Glomerular visceral epithelial cell (primary cell): ENCODE data around the gene PCYT2.

Experiments
- DNase-seq: peaks from one replicate; pipeline ENCODE4 v3.0.0-alpha.2; 2016; ENCODE audit errors: extremely low spot score

Gene PCYT2

DNA sequence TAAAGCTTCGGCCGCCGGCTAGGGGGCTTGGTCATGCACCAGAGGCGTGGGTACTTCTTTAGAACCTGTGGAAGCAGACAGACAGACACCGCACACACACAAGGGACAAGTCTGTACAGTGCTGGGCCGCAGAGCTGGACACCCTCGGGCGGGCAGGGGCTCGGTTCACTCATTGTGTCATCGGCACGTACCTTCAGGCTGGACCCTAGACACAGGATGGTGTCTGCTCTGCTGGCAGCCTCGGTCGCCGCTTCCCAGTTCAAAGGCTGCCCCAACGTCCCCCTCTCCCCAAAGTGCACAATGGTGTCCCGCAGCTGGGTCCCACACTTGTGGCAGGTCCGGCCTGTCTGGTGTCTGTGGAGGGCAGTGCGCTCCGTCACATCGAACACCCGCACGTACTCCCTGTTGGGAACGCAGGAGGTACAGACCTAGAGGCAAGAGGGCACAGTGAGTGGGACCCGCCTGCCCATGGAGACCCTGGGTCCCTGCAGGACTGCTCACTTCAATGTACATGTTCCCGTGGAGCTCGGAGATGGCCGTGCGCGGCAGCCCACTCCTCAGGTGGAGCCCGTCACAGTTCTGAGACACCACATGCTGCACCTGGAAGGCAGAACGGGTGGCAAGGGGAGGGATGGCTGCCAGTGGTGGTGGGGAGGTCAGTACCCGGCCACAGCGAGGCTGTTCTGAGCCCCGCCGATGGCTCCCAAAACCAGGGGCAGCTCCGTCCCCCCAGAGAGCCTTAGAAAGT lies 3.1 kb upstream of the PCYT2 start:
- DNase-seq = no peak

DNA sequence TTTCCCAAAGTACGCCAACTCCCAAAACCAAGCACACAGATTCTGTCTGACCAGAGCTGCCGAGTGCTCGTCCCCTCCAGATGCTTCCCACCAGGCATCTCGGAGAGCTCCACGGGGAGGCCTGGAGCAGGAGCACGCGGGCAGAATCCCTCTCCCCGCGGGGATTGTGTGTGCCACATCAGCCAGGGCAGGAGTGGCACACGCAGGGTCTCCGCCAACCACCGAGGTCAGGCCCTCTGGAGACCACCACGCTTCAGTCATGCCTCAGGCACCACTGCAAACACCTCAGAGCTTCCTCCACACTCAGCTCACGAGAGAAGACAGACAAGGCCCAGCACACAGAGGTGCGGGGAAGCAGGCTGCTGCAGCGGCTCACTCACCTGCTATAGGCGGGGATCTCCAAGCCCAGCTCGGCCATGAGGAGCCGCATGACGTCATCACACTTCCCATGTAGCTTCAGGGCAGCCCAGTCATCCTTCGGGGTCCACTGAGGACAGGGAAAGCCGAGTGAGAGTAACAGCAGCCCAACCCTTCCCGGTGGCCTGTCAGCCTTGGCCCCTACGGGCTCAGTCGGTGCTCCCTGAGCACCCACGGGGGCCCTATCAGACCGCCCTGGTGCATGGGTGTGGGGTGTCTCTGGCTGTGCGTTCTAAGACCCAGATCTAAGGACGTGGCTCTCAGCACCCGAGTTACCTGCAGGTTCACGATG lies 2.3 kb upstream of the PCYT2 start:
- DNase-seq = no peak

DNA sequence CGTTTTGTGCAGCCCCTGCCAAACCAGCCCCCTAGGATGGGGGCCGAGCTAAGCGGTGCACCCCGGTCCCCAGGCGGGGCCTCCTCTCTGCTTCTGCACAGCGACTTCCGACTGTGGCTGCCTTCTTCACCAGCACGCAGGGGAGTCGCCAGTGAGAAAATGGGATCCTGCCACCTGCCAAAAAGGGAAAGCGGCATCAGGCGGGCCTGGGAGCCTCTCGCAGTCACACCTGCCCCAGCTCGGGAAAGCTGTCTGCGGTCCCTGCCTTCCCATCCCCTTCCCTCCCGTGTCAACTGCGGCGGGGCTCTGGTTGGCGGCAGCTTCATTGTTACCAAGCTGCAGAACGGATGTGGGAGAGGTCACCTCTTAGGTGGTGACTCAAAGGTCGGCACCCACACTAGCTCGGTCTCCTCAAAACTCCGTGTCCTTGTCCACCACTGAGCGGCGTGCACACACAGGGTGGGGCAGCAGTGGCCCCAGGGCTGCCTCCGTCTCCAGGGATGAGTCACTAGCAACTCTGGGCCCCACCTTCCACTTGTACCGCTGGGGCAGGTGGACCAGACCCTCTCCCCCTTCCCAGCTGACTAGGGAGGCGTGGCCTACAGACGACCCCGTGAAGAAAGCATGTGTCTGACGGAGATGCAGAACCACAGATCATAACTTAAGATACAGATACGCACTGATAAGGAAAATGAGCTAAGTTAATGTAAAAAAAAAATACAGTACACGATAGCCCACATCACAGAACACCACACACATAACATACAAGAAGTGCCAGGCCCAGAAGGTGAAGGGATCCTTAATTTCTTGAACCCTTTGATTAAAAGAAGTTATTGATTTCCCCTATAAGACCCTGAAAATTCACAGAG lies 1.5 kb upstream of the PCYT2 start:
- no peak for DNase-seq

DNA sequence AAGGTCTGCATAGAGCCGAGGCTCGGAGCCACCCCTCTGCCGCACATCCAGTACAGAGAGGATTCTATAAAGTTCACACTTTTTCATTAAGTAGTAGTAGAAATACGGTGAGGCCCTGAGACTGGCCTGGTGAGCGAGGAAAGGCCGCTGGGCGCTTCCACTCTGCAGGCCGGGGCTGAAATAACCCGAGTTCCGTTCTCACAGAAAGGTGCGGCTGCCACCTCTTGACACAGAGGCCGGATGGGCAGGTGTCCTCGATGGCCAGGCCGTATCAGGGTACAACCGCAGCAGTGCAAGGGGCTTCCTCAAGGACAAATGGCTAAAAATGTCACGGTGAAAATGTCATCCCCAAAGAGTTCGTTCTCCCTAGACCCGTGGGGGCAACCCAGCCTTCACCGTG lies 770 bp upstream of the PCYT2 start:
- no peak for DNase-seq

DNA sequence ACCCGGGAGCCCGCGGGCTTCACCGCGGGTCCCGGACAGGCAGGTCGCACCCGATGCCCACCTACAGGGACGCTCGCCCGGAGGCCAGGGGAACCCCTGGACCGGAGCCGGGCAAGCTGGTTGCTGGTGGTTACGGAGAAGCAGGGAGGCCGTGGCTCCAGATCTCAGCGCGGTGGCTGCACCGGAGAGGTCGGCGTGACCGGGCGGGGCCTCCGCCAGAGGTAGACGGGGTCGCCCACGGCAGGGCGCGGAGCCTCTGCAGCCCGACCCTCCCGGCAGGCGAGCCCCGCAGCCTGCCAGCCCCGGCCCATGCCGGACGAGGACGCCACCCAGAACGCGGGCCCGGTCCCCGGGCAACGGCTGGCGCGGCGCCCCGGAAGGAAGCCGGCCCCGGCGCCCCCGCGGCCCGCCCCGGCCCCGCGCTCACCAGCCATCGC lies 341 bp downstream of the PCYT2 start:
- no peak for DNase-seq

DNA sequence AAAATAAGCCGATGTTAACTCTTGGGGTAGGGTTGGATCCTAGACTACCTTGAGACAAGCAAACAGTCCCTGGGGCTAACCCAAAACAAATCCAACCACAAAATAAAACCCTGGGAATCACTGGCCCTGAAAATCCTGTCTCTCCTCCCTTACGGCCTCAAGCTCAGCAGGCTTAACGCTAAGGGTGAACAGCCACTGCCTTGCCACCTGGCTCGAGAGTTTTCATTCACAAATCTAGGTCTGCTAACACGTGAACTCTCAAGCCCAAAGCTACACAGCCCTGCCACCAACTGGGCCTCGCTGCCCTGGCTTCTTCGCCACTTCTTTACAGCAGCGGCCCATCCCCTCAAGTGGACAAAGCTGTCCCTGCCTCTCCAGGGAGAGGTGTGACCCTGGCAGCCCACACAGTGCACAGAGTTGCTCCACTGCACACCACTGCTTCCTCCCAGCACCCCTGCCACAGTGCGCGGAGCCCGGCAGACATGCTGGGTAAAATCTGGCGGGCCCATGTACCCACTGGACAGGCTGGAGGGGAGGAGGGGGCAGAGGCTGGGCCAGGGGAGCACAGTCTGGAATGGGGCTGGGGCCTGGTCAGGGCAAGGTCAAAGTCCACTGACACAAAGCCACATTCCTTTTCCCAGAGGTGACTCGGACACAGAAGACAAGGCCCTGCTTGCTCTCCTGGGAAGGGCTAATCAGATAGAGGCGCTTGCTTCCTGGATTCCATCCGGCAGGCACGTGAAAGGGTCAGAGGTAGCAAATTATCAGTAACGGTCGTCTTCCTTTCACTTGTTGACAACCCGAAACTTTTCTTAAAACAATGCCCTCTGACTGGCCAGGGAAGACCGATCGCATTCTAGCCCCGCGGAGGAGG lies 996 bp downstream of the PCYT2 start:
- DNase-seq = peak; percentile 30

DNA sequence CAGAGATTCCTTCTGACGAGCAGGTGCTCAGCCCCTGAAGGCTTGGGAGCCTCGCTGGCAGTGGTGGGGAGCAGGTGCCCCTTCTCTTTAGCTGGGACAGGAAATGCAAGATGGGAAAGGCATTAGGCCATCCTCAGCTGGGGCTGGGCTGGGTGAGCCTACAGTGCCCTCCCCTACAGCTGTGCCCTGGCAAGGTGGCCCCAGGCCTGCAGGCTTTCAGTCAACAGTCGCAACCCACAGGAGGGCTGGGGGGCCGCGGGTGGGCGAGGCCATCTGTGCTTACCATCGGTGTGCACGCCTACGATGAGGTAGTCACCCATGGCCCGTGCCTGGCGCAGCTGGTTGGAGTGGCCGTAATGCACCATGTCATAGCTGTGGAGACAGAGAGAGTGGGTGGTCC lies 2.0 kb downstream of the PCYT2 start:
- DNase-seq = no peak

DNA sequence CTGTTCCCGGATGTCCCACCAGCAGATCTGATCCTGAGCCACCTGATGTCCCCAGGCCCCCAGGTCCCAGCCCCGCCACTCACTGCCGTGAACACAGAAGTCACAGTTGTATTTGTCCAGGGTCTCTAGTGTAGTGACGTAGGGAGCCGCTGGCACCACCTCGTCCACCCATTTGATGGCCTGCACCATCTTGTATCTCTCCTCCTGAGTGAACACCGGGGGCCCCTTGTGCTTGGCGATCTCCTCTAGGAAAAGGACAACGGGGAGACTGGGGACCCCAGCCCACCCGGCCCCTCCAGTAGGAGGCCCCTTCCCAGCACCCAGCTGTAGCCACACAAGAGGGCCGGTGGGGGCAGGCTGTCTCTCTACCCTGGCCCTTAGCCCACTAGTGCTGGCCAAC lies 2.4 kb downstream of the PCYT2 start:
- DNase-seq = no peak

DNA sequence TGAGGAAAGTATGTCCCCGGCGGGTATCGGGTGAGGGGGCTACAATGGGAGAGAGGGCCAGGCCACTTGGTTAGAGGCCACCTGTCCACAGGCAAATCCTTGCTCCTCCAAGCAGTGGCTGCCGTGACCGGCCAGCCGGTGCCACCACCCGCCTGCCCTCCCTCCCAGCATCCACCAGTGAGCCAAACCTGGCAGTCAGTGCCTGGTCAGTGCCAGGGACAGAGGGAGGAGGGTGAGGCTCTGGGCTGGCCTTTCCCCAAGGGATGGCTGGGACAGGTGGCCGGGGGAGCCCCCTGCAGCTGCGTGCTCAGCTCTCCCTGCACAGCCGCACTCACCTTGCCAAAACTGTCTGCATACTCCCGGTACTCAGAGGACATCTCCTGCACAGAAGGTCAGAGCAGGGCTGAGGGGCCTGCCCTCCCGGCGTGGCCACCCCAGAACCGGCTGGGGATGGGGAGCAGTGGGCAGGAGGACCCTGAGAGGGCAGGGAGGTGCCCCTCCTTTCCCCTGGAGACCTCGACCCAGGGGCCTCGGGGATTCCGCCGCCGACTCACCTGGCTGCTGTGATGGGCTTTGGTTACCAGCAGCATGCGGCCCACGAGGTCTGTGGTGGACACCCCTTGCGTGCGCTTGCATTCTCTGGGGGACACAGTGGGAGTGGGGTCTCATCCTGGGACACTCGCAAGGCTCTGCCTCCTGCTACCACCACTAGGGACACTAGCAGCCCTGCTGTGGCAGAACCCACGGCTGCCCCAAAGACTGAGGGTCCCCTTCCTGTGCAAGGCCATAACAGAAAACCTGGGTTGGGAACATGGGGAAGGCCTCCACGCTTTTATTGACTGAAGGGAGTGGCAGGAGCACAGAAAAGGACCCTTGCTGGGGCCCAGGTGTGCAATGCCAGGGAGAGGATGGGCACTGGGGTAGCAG lies 3.7 kb downstream of the PCYT2 start:
- no peak for DNase-seq

DNA sequence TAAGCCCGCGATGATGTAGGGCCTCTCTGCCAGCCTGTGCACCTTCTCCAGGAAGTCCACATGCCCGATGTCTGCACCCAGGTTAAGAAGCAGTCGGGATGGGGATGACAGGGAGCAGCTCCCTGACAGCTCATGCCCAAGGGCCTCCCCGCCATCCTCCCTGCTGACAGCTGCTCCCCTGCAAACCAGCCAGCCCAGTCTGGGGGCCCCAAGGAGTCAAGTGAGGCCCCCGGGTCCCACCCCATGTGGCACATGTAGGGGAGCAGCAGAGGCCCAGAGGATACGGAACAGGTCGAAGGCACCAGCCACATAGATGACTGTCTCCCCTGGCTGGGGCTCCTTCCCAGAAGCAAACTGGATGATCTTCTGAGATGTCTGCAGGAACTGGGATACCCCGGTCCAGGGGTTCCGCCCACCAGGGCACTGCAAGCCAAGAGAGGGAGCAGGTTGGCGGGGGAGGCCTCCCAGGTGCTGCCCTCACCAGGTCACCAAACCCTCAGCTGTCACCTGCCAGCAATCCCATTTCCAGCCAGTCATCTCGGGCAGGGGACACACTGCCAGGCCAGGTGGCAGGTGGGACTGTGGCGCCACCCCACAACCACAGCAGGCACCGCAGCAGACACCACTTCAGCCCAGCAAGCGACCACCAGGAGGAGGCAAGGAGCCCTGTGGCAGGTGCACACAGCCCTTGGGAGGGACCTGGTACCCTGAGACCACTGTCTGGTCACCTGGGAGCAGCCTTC lies 4.6 kb downstream of the PCYT2 start:
- no peak for DNase-seq

DNA sequence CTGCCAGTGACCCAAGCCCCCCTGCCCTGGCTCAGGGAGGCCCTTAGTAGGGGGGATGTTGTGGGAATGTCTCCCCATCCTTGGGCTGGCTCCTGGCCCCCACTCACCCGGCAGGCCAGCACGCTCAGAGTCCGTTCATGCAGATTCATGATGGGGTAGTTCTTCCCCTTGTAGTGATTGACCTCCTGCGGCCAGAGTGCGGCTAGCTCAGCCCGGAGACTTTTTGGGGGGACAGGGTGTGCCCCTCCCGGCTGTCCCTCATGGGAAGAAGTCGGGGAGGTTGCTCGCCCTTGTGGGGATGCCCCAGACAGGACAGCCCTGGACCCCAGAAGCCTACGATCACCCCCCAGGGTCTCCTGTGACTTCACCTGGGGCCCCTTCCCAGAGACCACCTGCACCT lies 5.2 kb downstream of the PCYT2 start:
- DNase-seq = no peak

DNA sequence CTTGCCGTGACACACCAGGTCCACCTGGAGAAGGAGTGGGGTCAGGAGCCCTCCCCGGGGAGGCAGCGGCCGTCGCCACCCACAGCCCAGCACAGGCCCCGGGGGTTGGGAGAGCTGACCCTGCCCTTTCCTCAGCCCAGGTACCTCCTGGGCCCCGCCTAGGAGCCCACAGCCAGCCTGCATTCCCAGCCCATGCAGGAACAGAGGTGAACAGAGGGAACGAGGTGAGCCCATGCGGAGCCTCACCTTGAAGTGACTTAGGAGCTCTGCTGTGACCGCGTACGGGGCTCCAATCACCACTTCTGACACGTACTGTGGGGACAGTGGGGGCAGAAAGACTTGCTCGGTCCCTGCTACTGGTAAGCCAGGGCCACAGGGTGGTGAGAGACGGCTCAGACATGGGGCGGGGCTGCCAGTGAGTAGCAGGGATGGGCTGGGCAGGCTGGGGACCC lies 5.7 kb downstream of the PCYT2 start:
- DNase-seq = no peak

DNA sequence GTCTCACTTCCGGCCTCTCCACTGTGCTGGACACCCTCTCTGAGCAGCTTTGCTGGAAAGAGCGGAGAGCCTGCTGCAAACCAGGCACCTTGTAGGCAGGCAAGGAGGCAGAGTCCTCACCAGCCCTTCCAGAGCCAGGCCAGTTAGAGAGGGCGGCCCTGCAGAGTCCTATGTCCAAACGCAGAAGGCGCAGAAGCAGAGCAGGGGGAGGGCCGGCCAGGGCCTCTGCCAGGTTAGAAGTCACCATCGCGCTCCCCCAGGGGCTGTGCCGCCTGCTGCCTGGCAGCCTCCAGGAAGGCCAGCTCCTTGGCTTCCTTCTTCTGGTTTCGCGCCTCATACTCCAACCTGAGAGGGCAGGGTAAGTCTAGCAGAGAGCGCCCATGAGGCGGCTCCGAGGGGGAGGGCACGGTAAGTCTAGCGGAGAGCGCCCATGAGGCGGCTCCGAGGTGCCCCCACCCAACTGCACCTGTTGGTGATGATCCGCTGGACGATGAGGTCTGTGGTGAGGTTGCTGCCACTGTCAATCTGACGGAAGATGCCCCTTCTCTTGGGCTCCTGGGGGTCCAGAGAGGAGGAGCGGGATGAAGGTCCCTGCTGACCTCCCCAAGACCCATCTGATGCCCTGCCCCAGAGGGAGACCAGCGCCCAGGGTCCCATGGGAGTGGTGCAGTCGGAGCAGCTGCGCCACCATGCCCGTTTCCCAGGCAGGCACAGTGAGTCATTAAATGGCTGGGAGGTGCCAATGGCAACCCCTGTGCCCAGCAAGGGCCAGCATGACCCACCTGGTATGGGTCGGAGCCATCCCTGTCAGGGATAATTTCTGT lies 6.4 kb downstream of the PCYT2 start:
- no peak for DNase-seq

DNA sequence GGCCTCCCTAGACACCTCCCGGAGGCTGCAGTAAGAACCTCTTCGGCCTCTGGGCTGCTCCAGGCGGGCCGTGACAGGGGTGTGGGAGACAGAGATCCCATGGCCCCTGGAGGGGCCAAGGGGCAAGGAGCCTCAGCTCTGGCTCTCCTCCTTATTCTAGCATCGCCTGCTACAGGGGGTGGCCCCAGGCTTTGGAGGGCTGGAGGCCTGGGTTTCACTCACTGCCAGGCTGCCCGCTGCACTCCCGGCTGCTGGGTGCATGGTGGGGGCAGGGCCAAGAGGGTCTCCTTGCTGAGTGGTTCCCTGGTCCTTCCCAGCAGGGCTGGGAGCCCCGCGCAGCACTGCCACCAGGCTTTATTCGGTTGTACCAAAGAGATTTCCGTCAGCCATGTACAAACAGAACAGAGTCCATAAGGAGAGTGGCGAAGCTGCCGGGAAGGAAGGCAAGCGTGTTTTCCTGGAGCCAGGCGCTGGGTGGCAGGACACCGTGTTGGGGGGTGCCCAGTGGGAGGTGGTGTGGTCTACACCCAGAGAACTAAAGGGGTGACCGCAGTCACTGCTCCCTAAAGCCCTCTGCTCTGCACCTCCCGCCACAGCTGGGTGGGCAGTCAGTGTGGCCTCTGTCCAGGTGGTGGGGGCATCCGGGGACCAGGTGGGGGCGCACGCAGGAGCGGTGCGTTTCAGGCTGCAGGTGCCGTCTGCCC lies 7.2 kb downstream of the PCYT2 start:
- no peak for DNase-seq

DNA sequence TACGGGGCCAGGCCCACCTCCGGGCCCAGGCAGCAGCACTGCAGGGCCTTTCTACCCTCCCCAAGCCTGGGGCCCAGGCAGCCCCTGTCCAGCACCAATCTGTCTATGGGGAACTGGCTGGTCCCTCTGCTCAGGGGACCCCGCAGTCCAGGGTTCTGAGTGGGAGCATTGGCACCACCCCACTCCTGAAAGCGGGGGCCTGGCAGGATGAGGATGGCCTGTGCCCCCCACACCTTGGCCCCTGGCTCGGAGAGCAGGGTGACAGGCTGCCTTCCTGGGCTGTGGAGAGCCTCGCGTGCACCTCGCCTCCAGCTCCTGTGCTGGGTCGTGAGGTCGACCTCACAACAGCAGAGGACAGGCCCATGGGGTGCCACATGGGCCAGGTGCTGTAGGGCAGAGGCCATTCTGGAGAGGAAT lies 7.8 kb downstream of the PCYT2 start:
- DNase-seq = no peak

DNA sequence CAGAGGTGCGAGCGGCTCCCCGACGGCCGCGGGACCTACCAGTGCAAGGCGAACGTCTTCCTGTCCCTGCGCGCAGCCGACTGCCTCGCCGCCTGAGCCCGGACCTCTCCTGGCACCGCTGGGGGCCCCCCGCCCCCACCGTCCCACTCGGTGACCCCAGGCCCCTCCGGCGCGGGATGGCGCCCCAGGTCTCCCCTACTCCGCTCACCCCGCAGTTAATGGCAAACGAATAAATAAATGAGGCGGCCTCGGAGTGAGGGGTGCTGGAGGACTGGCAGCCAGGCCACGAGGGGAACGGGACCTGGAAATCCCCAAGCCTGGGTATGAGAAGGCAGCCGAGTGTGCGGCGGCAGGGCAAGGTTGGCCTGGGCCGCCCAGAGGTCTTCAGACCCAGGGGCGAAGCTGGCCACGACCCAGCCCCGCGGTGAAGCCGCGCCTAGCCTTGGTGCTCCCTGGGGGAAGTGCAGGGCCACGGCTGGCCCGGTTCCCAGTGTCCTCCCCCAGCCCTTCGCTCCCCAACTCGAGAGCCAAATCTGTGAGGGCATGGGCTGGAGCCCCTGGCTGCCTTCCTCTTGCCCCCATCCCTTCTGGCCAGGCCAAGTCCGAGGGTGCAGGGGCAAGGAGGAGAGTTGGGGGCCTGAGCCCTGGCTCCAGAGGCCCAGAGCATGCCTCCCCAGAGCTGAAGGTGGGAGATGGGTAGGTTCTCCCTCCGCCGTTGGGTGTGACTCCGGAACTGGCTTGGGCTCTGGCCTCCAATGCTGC lies 8.4 kb downstream of the PCYT2 start:
- no peak for DNase-seq

DNA sequence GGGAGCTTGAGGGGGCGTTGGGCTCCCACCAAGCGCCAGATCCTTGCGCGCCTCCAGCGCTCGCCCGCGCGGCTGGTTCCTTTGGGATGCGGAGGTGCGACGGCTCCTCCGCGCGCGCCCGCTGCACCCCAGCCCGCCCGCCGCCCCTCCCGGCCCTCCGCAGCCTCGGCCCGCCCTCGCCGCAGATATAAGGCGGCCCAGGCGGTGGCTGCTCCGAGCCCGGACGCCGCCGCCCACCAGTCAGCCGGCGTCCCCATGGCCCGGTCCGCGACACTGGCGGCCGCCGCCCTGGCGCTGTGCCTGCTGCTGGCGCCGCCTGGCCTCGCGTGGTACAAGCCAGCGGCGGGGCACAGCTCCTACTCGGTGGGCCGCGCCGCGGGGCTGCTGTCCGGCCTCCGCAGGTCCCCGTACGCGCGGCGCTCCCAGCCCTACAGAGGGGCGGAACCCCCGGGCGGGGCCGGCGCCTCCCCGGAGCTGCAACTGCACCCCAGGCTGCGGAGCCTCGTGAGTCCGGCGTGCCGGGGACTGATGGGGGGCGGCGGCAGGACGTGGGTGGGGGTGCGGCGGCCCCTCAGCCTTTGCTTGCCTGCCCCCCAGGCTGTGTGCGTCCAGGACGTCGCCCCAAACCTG lies 9.1 kb downstream of the PCYT2 start, which contains the start of gene NPB:
Gene NPB, plus strand, starts transcription at position 216 of the 630 bp plus-strand sequence. Its CDS starts 40 bp downstream, at position 256.
- DNase-seq = no peak
